ENCODE results near the gene STAT1.
"Not testable (repeated sequence)": the region's sequence is repeated elsewhere in the genome, so short reads cannot be mapped to it uniquely, and the experiment has no call there.

Gene STAT1

GRCh38 chr2:190997526-190998113, 16.4 kb downstream of the STAT1 start:
- H3K27me3 ChIP-seq (ENCODE audit: control insufficient read depth in 2 of 2, insufficient read depth in 2 of 2, low read length in 2 of 2) = no peaks in the 10 kb centered on the region

GRCh38 chr2:190996947-190997346, 17.0 kb downstream of the STAT1 start:
- H3K4me1 ChIP-seq (ENCODE audit: control insufficient read depth in 2 of 2, insufficient read depth in 2 of 2, low read length in 2 of 2) = no peaks in the 10 kb centered on the region
- no peak overlapping the region for H3K27ac ChIP-seq (ENCODE audit: low read depth in 2 of 2, low read length in 2 of 2)
- H3K27me3 ChIP-seq (ENCODE audit: control insufficient read depth in 2 of 2, insufficient read depth in 2 of 2, low read length in 2 of 2) = no peaks in the 10 kb centered on the region
- no peaks in the 10 kb centered on the region for H3K9me3 ChIP-seq (ENCODE audit: control insufficient read depth in 2 of 2, low read length in 2 of 2)
- peaks cover 82 to 84% of the 10 kb centered on the region in 2 donors for H3K36me3 ChIP-seq (ENCODE audit: control insufficient read depth in 2 of 2, insufficient read depth in 2 of 2, low read length in 2 of 2)
- H3K9ac ChIP-seq (ENCODE audit: low read depth in 1 of 2, low read length in 2 of 2) = no peak overlapping the region
- no peak overlapping the region for H3K4me3 ChIP-seq (ENCODE audit: low read length in 2 of 2)

More at GRCh38 chr2:190997526-190998113, 16.4 kb downstream of the STAT1 start:
- H3K9ac ChIP-seq (ENCODE audit: low read depth in 1 of 2, low read length in 2 of 2) = no peak overlapping the region
- H3K4me1 ChIP-seq (ENCODE audit: control insufficient read depth in 2 of 2, insufficient read depth in 2 of 2, low read length in 2 of 2) = no peaks in the 10 kb centered on the region
- no peaks in the 10 kb centered on the region for H3K9me3 ChIP-seq (ENCODE audit: control insufficient read depth in 2 of 2, low read length in 2 of 2)
- H3K36me3 ChIP-seq (ENCODE audit: control insufficient read depth in 2 of 2, insufficient read depth in 2 of 2, low read length in 2 of 2) = peaks cover 85 to 88% of the 10 kb centered on the region in 2 donors
- H3K27ac ChIP-seq (ENCODE audit: low read depth in 2 of 2, low read length in 2 of 2) = no peak overlapping the region
- no peak overlapping the region for H3K4me3 ChIP-seq (ENCODE audit: low read length in 2 of 2)

- H3K9ac ChIP-seq (ENCODE audit: low read depth in 1 of 2, low read length in 2 of 2) = no peak overlapping the region
- H3K9me3 ChIP-seq (ENCODE audit: control insufficient read depth in 2 of 2, low read length in 2 of 2) = no peaks in the 10 kb centered on the region
- no peaks in the 10 kb centered on the region for H3K4me1 ChIP-seq (ENCODE audit: control insufficient read depth in 2 of 2, insufficient read depth in 2 of 2, low read length in 2 of 2)
- no peak overlapping the region for H3K4me3 ChIP-seq (ENCODE audit: low read length in 2 of 2)
- no peak overlapping the region for H3K27ac ChIP-seq (ENCODE audit: low read depth in 2 of 2, low read length in 2 of 2)
- peaks cover 80 to 81% of the 10 kb centered on the region in 2 donors for H3K36me3 ChIP-seq (ENCODE audit: control insufficient read depth in 2 of 2, insufficient read depth in 2 of 2, low read length in 2 of 2)
- no peaks in the 10 kb centered on the region for H3K27me3 ChIP-seq (ENCODE audit: control insufficient read depth in 2 of 2, insufficient read depth in 2 of 2, low read length in 2 of 2)
Observed at GRCh38 chr2:190996338-190996946, 17.5 kb downstream of the STAT1 start.

- H3K9ac ChIP-seq (ENCODE audit: low read depth in 1 of 2, low read length in 2 of 2); H3K27ac ChIP-seq (ENCODE audit: low read depth in 2 of 2, low read length in 2 of 2); H3K9me3 ChIP-seq (ENCODE audit: control insufficient read depth in 2 of 2, low read length in 2 of 2); H3K4me3 ChIP-seq (ENCODE audit: low read length in 2 of 2); H3K27me3 ChIP-seq (ENCODE audit: control insufficient read depth in 2 of 2, insufficient read depth in 2 of 2, low read length in 2 of 2); H3K4me1 ChIP-seq (ENCODE audit: control insufficient read depth in 2 of 2, insufficient read depth in 2 of 2, low read length in 2 of 2): not testable (repeated sequence)
- H3K36me3 ChIP-seq (ENCODE audit: control insufficient read depth in 2 of 2, insufficient read depth in 2 of 2, low read length in 2 of 2) = peaks cover 80 to 81% of the 10 kb centered on the region in 2 donors
Observed at GRCh38 chr2:190995315-190995714, 18.7 kb downstream of the STAT1 start.

GRCh38 chr2:190994148-190994547, 19.8 kb downstream of the STAT1 start:
- Histone ChIP-seq H3K27ac (ENCODE audit: low read depth in 2 of 2, low read length in 2 of 2) (no peak overlapping the region), H3K36me3 (ENCODE audit: control insufficient read depth in 2 of 2, insufficient read depth in 2 of 2, low read length in 2 of 2) (peaks cover 78 to 79% of the 10 kb centered on the region in 2 donors)

GRCh38 chr2:190993292-190993643, 20.7 kb downstream of the STAT1 start:
- Histone ChIP-seq H3K27ac (ENCODE audit: low read depth in 2 of 2, low read length in 2 of 2) (no peak overlapping the region), H3K9me3 (ENCODE audit: control insufficient read depth in 2 of 2, low read length in 2 of 2) (no peaks in the 10 kb centered on the region), H3K9ac (ENCODE audit: low read depth in 1 of 2, low read length in 2 of 2) (no peak overlapping the region), H3K27me3 (ENCODE audit: control insufficient read depth in 2 of 2, insufficient read depth in 2 of 2, low read length in 2 of 2) (no peaks in the 10 kb centered on the region), H3K4me3 (ENCODE audit: low read length in 2 of 2) (no peak overlapping the region), H3K36me3 (ENCODE audit: control insufficient read depth in 2 of 2, insufficient read depth in 2 of 2, low read length in 2 of 2) (peaks cover 81 to 82% of the 10 kb centered on the region in 2 donors), H3K4me1 (ENCODE audit: control insufficient read depth in 2 of 2, insufficient read depth in 2 of 2, low read length in 2 of 2) (no peaks in the 10 kb centered on the region)

More at GRCh38 chr2:190994148-190994547, 19.8 kb downstream of the STAT1 start:
- Histone ChIP-seq H3K4me3 (ENCODE audit: low read length in 2 of 2) (no peak overlapping the region), H3K27me3 (ENCODE audit: control insufficient read depth in 2 of 2, insufficient read depth in 2 of 2, low read length in 2 of 2) (no peaks in the 10 kb centered on the region), H3K9ac (ENCODE audit: low read depth in 1 of 2, low read length in 2 of 2) (no peak overlapping the region), H3K4me1 (ENCODE audit: control insufficient read depth in 2 of 2, insufficient read depth in 2 of 2, low read length in 2 of 2) (no peaks in the 10 kb centered on the region), H3K9me3 (ENCODE audit: control insufficient read depth in 2 of 2, low read length in 2 of 2) (no peaks in the 10 kb centered on the region)

GRCh38 chr2:190990132-190990531, 23.8 kb downstream of the STAT1 start:
- Histone ChIP-seq H3K4me3 (ENCODE audit: low read length in 2 of 2) (no peak overlapping the region), H3K9me3 (ENCODE audit: control insufficient read depth in 2 of 2, low read length in 2 of 2) (no peaks in the 10 kb centered on the region), H3K9ac (ENCODE audit: low read depth in 1 of 2, low read length in 2 of 2) (no peak overlapping the region), H3K27me3 (ENCODE audit: control insufficient read depth in 2 of 2, insufficient read depth in 2 of 2, low read length in 2 of 2) (no peaks in the 10 kb centered on the region), H3K36me3 (ENCODE audit: control insufficient read depth in 2 of 2, insufficient read depth in 2 of 2, low read length in 2 of 2) (peaks cover 77 to 87% of the 10 kb centered on the region in 2 donors), H3K27ac (ENCODE audit: low read depth in 2 of 2, low read length in 2 of 2) (no peak overlapping the region), H3K4me1 (ENCODE audit: control insufficient read depth in 2 of 2, insufficient read depth in 2 of 2, low read length in 2 of 2) (no peaks in the 10 kb centered on the region)

GRCh38 chr2:190988910-190989309, 25.1 kb downstream of the STAT1 start:
- H3K9me3 ChIP-seq (ENCODE audit: control insufficient read depth in 2 of 2, low read length in 2 of 2) = no peaks in the 10 kb centered on the region
- no peak overlapping the region for H3K9ac ChIP-seq (ENCODE audit: low read depth in 1 of 2, low read length in 2 of 2)
- H3K27me3 ChIP-seq (ENCODE audit: control insufficient read depth in 2 of 2, insufficient read depth in 2 of 2, low read length in 2 of 2) = no peaks in the 10 kb centered on the region
- H3K27ac ChIP-seq (ENCODE audit: low read depth in 2 of 2, low read length in 2 of 2) = no peak overlapping the region
- no peaks in the 10 kb centered on the region for H3K4me1 ChIP-seq (ENCODE audit: control insufficient read depth in 2 of 2, insufficient read depth in 2 of 2, low read length in 2 of 2)
- peaks cover 80 to 89% of the 10 kb centered on the region in 2 donors for H3K36me3 ChIP-seq (ENCODE audit: control insufficient read depth in 2 of 2, insufficient read depth in 2 of 2, low read length in 2 of 2)
- H3K4me3 ChIP-seq (ENCODE audit: low read length in 2 of 2) = no peak overlapping the region

- Histone ChIP-seq H3K9ac (ENCODE audit: low read depth in 1 of 2, low read length in 2 of 2) (no peak overlapping the region), H3K36me3 (ENCODE audit: control insufficient read depth in 2 of 2, insufficient read depth in 2 of 2, low read length in 2 of 2) (peaks cover 80 to 89% of the 10 kb centered on the region in 2 donors), H3K27me3 (ENCODE audit: control insufficient read depth in 2 of 2, insufficient read depth in 2 of 2, low read length in 2 of 2) (no peaks in the 10 kb centered on the region), H3K27ac (ENCODE audit: low read depth in 2 of 2, low read length in 2 of 2) (no peak overlapping the region), H3K4me3 (ENCODE audit: low read length in 2 of 2) (no peak overlapping the region), H3K4me1 (ENCODE audit: control insufficient read depth in 2 of 2, insufficient read depth in 2 of 2, low read length in 2 of 2) (no peaks in the 10 kb centered on the region), H3K9me3 (ENCODE audit: control insufficient read depth in 2 of 2, low read length in 2 of 2) (no peaks in the 10 kb centered on the region)
Observed at GRCh38 chr2:190987938-190988337, 26.0 kb downstream of the STAT1 start.

- H3K27me3 ChIP-seq (ENCODE audit: control insufficient read depth in 2 of 2, insufficient read depth in 2 of 2, low read length in 2 of 2) = no peaks in the 10 kb centered on the region
- H3K36me3 ChIP-seq (ENCODE audit: control insufficient read depth in 2 of 2, insufficient read depth in 2 of 2, low read length in 2 of 2) = peaks cover 86 to 95% of the 10 kb centered on the region in 2 donors
- H3K9ac ChIP-seq (ENCODE audit: low read depth in 1 of 2, low read length in 2 of 2) = no peak overlapping the region
- H3K4me3 ChIP-seq (ENCODE audit: low read length in 2 of 2) = no peak overlapping the region
- H3K4me1 ChIP-seq (ENCODE audit: control insufficient read depth in 2 of 2, insufficient read depth in 2 of 2, low read length in 2 of 2) = no peaks in the 10 kb centered on the region
- no peaks in the 10 kb centered on the region for H3K9me3 ChIP-seq (ENCODE audit: control insufficient read depth in 2 of 2, low read length in 2 of 2)
- no peak overlapping the region for H3K27ac ChIP-seq (ENCODE audit: low read depth in 2 of 2, low read length in 2 of 2)
Observed at GRCh38 chr2:190987116-190987515, 26.9 kb downstream of the STAT1 start.

Data from mucosa of rectum (tissue), 2 donors.